ENCODE data around the gene PPFIBP2.

The PPFIBP2 gene

DNA sequence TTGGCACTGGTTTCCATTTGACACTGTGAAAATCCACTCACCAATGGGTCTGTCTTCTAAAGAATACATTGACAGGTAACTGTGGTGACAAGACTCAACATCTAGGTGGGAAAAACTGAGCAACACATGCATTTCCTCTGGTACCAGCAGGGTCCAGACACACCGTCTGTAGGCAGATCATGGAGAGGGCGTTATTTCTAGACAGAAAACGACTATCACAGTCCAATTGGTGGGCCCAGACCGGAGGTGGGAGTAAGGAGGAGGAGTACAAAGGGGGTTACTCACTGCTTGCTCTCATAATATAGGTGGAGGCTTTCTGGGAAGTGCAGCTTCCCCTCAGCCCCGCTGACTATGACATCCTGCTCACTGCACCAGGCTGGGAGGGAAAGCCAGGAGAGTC is 182.6 kb downstream of the PPFIBP2 start:
- DNase-seq (ENCODE audit: low spot score), result no peak
